A549 (cell line): ENCODE data around the gene UNC45B.

Experiments used
- BHLHE40 ChIP-seq: IDR thresholded peaks from 2 replicates; pipeline ENCODE4 v1.6.1; 2012; ENCODE audit warnings: low read depth, low read length, inconsistent platforms
- CEBPB ChIP-seq, 2 experiments: fragments of >200 bp in 1 of 2; sonication (Bioruptor Twin) in 1 of 2; formaldehyde crosslinking in 1 of 2; IDR thresholded peaks; 2 replicates each; pipeline ENCODE4 v1.6.1; 2012 to 2016
- EP300 ChIP-seq, 2 experiments: fragments of >200 bp; sonication (Bioruptor Twin); formaldehyde crosslinking; IDR thresholded peaks; 2 replicates in 1 of 2; 3 replicates in 1 of 2; pipeline ENCODE4 v1.6.1; 2016 to 2017
- NFE2L2 ChIP-seq: fragments of 150-350 bp; conservative IDR thresholded peaks from 2 replicates; pipeline ENCODE4 v1.6.1; 2014; ENCODE audit warnings: low read length
- RAD21 ChIP-seq, 2 experiments: fragments of >200 bp in 1 of 2; sonication (Bioruptor Twin) in 1 of 2; formaldehyde crosslinking in 1 of 2; IDR thresholded peaks in 1 of 2; conservative IDR thresholded peaks in 1 of 2; 2 replicates in 1 of 2; 3 replicates in 1 of 2; pipeline ENCODE4 v1.6.1; 2012 to 2018; ENCODE audit warnings: inconsistent platforms in 1 of 2
- RARB ChIP-seq: fragments of 250-450 bp; sonication (Bioruptor Pico); IDR thresholded peaks from 2 replicates; pipeline ENCODE4 v1.8.0; 2021; ENCODE audit warnings: mild to moderate bottlenecking, moderate library complexity
- RFX5 ChIP-seq: fragments of 450-650 bp; IDR thresholded peaks from 2 replicates; pipeline ENCODE4 v1.7.1; 2014; ENCODE audit warnings: antibody characterized with exemption, mild to moderate bottlenecking, moderate library complexity
- SREBF2 ChIP-seq: fragments of 450-650 bp; IDR thresholded peaks from 2 replicates; pipeline ENCODE4 v1.6.1; 2014; ENCODE audit warnings: mild to moderate bottlenecking, moderate library complexity
- ZSCAN20 ChIP-seq: fragments of 250-450 bp; sonication (Bioruptor Pico); IDR thresholded peaks from 2 replicates; pipeline ENCODE4 v1.8.0; 2022; ENCODE audit warnings: mild to moderate bottlenecking, moderate library complexity
- TF ChIP-seq, protein P1 (sequence below): fragments of >200 bp; sonication (Bioruptor Twin); formaldehyde crosslinking; IDR thresholded peaks from 3 replicates; pipeline ENCODE4 v1.5.1; 2016
- TF ChIP-seq, protein P2 (sequence below): IDR thresholded peaks from 2 replicates; pipeline ENCODE4 v1.6.1; 2012
- TF ChIP-seq, protein P3 (sequence below): fragments of 200-600 bp; sonication (generic); IDR thresholded peaks from 2 replicates; pipeline ENCODE4 v1.6.1; 2016; ENCODE audit warnings: antibody characterized with exemption, mild to moderate bottlenecking, moderate library complexity

DNA sequence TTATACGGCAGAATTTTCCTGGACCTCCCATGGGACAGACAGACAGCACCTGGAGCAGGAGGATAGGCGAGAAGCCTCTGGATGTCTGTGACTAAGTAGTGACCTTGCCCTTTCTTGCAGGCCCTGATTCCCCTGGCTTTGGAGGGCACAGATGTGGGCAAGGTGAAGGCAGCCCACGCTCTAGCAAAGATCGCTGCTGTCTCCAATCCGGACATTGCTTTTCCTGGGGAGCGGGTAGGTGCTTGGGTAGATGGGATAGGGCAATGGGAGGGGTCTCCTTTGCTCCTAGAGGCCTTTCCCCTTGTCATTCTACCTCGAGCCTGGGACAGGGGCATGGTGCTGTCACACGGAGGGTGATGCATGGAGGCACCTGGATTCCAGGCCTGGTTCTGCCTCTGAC lies 29.3 kb downstream of the UNC45B start:
- TF ChIP-seq, protein P1, sequence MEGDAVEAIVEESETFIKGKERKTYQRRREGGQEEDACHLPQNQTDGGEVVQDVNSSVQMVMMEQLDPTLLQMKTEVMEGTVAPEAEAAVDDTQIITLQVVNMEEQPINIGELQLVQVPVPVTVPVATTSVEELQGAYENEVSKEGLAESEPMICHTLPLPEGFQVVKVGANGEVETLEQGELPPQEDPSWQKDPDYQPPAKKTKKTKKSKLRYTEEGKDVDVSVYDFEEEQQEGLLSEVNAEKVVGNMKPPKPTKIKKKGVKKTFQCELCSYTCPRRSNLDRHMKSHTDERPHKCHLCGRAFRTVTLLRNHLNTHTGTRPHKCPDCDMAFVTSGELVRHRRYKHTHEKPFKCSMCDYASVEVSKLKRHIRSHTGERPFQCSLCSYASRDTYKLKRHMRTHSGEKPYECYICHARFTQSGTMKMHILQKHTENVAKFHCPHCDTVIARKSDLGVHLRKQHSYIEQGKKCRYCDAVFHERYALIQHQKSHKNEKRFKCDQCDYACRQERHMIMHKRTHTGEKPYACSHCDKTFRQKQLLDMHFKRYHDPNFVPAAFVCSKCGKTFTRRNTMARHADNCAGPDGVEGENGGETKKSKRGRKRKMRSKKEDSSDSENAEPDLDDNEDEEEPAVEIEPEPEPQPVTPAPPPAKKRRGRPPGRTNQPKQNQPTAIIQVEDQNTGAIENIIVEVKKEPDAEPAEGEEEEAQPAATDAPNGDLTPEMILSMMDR, result no peak
- TF ChIP-seq RFX5 (no peak), EP300 (IDR thresholded peaks at IDR 0.05) (no peak), SREBF2 (no peak), RAD21 (conservative IDR thresholded peaks at IDR 0.05 in 1 of 2, IDR thresholded peaks at IDR 0.05 in 1 of 2) (no peak), NFE2L2 (no peak), ZSCAN20 (CRISPR knock-in tag) (no peak), CEBPB (IDR thresholded peaks at IDR 0.05) (no peak), RARB (CRISPR knock-in tag) (no peak), BHLHE40 (no peak)
- TF ChIP-seq, protein P2, sequence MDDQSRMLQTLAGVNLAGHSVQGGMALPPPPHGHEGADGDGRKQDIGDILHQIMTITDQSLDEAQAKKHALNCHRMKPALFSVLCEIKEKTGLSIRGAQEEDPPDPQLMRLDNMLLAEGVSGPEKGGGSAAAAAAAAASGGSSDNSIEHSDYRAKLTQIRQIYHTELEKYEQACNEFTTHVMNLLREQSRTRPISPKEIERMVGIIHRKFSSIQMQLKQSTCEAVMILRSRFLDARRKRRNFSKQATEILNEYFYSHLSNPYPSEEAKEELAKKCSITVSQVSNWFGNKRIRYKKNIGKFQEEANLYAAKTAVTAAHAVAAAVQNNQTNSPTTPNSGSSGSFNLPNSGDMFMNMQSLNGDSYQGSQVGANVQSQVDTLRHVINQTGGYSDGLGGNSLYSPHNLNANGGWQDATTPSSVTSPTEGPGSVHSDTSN, result no peak
- TF ChIP-seq, protein P3, sequence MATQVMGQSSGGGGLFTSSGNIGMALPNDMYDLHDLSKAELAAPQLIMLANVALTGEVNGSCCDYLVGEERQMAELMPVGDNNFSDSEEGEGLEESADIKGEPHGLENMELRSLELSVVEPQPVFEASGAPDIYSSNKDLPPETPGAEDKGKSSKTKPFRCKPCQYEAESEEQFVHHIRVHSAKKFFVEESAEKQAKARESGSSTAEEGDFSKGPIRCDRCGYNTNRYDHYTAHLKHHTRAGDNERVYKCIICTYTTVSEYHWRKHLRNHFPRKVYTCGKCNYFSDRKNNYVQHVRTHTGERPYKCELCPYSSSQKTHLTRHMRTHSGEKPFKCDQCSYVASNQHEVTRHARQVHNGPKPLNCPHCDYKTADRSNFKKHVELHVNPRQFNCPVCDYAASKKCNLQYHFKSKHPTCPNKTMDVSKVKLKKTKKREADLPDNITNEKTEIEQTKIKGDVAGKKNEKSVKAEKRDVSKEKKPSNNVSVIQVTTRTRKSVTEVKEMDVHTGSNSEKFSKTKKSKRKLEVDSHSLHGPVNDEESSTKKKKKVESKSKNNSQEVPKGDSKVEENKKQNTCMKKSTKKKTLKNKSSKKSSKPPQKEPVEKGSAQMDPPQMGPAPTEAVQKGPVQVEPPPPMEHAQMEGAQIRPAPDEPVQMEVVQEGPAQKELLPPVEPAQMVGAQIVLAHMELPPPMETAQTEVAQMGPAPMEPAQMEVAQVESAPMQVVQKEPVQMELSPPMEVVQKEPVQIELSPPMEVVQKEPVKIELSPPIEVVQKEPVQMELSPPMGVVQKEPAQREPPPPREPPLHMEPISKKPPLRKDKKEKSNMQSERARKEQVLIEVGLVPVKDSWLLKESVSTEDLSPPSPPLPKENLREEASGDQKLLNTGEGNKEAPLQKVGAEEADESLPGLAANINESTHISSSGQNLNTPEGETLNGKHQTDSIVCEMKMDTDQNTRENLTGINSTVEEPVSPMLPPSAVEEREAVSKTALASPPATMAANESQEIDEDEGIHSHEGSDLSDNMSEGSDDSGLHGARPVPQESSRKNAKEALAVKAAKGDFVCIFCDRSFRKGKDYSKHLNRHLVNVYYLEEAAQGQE, result no peak
